ENCODE data around the gene DNAAF9.

GRCh38 chr20:3380228-3381070 lies 27.0 kb downstream of the DNAAF9 start:
- TF ChIP-seq POLR2A (IDR thresholded peaks at IDR 0.05; ENCODE audit: low read depth, low read length) (no peak), POLR2AphosphoS5 (IDR thresholded peaks at IDR 0.05; ENCODE audit: low read depth, low read length) (no peak), TAF1 (IDR thresholded peaks at IDR 0.05; ENCODE audit: low read depth, low read length) (no peak), PAX5 (IDR thresholded peaks at IDR 0.05; ENCODE audit: insufficient read depth, low read length, severe bottlenecking) (no peak), POU2F2 (IDR thresholded peaks at IDR 0.05; ENCODE audit: low read depth, low read length) (no peak), SPI1 (IDR thresholded peaks at IDR 0.05; ENCODE audit: low read depth, low read length) (no peak)

All from GM12891 (cell line).